HG02973 (cell line): ENCODE results near the gene KRTAP12-4.
"Not testable (repeated sequence)": the region's sequence is repeated elsewhere in the genome, so short reads cannot be mapped to it uniquely, and the experiment has no call there.

Source experiments
- ATAC-seq: cut with Tn5 transposase; IDR thresholded peaks from one replicate; pipeline ENCODE4 v1.9.1; 2021; ENCODE audit warnings: moderate library complexity; ENCODE audit not compliant: unreplicated experiment

Gene KRTAP12-4

GRCh38 chr21:44687671-44688070 lies 33.2 kb upstream of the KRTAP12-4 start:
- no peak for ATAC-seq

GRCh38 chr21:44686843-44687561 lies 32.5 kb upstream of the KRTAP12-4 start:
- no peak for ATAC-seq

- no peak for ATAC-seq
These were observed 31.7 kb upstream of the KRTAP12-4 start for GRCh38 chr21:44686000-44686781.

- not testable (repeated sequence) for ATAC-seq
These were observed 30.6 kb upstream of the KRTAP12-4 start for GRCh38 chr21:44685050-44685449.

DNA sequence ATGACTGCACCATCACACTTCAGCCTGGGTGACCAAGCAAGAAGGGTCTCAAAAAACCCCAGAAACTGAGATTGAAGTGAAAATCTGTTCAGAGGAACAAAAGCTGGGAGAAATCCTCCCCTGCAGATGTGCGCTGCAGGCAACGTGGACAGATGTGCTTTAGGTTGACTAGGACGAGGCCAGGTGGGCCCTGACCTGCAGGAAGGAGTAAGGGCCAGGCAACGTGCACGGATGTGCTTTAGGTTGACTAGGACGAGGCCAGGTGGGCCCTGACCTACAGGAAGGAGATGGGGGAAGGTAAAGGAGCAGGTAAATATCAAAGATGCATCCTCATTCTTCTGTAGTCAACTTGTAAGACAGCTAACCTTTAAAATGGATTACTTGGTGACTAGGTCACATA lies 30.0 kb upstream of the KRTAP12-4 start:
- no peak for ATAC-seq

DNA sequence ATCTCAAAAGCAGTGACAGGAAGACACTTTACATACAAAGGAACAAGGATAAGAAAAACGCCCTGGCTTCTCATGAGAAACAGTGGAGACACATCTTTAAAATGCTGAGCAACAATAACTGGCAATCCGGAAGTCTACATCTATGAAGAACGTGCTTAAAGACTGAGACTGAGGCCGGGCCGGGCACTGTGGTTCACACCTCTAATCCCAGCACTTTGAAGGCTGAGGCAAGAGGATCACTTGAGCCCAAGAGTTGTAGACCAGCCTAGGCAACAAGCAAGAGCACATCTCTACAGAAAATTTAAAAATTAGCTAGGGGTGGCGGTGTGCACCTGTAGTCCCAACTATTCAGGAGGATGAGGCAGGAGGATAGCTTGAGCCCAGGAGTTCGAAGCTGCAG lies 29.6 kb upstream of the KRTAP12-4 start:
- no peak for ATAC-seq

GRCh38 chr21:44682580-44683151 lies 28.2 kb upstream of the KRTAP12-4 start:
- ATAC-seq, result no peak

DNA sequence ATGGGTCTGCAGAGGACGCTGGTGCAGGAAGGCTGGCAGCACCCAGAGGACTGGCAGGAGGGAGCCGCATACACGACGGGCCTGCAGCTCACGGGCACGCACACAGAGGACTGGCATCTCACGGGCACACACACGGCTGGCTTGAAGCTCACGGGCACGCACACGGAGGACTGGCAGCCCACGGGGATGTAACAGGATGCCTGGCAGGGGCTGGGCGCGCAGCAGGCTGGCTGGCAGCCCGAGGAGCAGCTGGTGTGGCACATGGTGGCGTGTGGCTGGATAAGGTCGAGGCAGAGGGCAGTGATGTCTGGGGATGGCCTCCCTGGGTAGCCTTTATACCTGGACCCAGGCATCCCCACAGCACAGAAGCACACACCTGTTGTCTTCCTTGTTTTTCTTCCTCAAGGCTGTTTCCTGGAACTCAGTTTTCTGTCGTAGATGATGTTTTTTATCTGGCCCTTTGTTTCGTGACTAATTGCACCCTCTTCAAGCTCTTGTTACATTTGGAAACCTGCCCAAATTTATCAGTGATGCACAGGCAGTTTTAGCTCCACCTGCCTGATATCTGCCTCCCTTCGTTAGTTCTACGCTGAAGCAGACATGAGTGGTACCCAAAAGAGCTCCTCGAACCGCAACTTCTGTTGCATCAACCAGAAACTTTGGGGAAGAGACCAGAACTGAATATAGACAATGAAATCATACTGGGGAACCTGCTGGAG lies 27.6 kb upstream of the KRTAP12-4 start, which contains the start of gene KRTAP12-1:
TSS of gene KRTAP12-1 (minus strand) at position 303 of the 719 bp plus-strand sequence. CDS start at position 263, 40 bp downstream.
- no peak for ATAC-seq

GRCh38 chr21:44681152-44681551 lies 26.7 kb upstream of the KRTAP12-4 start:
- ATAC-seq, result no peak

DNA sequence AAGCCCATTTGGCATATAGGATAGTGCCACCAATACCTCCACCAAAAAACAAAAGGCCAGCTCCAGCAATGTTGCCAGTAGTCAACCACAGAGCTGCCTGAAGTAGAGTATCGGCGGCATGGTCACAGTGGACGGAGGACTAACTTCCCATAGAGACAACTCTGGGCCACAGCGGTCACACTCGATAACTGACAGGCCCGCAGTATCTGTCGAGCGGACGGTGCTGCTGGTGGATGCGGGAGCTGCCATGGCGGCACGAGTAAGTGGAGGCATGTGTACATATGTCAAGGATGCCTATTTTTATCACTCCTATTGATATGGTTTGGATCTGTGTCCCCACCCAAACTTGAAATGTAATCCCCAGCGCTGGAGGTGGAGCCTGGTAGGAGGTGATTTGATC lies 23.4 kb upstream of the KRTAP12-4 start:
- ATAC-seq, result no peak

GRCh38 chr21:44671911-44672310 lies 17.5 kb upstream of the KRTAP12-4 start:
- no peak for ATAC-seq

- no peak for ATAC-seq
These were observed 16.4 kb upstream of the KRTAP12-4 start for GRCh38 chr21:44670642-44671432.

DNA sequence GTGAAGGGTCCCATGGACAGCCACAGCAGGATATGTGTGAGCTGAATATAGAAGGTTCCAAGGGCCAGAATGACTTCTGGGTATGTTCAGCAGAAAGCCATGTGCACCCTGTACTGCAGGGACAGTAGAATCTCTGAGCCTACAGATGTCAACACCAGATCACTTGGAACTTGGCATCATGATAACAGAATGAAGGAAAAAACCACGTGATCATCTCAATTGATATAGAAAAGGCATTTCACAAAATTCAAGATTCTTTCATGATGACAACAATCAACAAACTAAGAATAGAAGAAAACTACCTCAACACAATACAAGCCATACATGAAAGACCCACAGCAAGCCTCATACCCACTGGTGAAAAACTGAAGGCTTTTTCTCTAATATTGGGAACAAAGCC lies 13.2 kb upstream of the KRTAP12-4 start:
- ATAC-seq, result no peak

DNA sequence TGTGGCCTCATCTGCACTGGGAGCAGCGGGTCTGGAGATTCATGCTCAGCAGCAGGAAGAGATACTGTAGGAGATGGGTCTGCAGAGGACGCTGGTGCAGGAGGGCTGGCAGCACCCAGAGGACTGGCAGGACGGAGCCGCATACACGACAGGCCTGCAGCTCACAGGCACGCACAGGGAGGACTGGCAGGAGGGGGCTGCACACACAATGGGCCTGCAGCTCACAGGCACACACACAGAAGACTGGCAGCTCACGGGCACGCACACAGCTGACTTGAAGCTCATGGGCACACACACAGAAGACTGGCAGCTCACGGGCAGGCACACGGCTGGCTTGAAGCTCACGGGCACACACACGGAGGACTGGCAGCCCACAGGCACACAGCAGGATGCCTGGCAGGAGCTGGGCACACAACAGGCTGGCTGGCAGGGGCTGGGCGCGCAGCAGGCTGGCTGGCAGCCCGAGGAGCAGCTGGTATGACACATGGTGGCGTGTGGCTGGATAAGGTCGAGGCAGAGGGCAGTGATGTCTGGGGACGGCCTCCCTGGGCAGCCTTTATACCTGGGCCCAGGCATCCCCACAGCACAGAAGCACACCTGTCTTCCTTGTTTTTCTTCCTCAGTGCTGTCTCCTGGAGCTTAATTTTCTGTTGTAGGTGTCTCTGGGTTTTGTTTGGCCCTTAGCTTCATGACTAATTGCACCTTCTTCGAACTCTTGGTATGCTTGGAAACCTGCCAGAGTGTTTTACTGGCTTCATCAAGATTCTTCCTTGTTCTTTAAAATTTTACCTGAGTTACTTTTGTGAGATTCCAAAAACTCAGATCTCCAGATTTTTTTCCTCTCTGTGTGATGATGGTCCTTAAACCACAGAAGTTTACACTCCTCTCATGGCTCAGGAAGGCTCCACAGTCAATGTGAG lies 12.2 kb upstream of the KRTAP12-4 start, which contains the start of gene KRTAP12-2:
TSS of gene KRTAP12-2 (minus strand) at position 527 of the 920 bp plus-strand sequence. CDS start at position 486, 41 bp downstream.
- ATAC-seq, result no peak

DNA sequence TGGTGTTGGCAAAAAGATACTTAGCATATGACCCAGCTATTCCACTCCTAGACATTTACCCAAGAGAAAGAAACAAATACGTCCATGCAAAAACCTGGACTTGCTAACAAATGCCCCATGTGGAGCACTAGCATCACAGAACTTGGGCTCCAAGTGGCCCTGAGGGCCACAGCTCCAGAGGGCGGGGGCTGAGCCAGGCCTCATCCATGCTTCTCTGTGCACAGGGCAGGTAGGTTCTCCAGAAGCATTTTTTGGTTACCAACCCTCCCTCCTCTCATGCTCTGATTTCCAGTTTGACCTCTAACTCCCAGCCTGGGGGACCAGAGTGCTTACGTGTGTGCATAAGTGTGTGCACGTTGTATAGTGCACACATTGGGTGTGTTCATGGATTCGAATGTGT lies 10.2 kb upstream of the KRTAP12-4 start:
- ATAC-seq, result no peak

GRCh38 chr21:44661567-44661966 lies 7.1 kb upstream of the KRTAP12-4 start:
- not testable (repeated sequence) for ATAC-seq

GRCh38 chr21:44658913-44659595 lies 4.6 kb upstream of the KRTAP12-4 start:
- no peak for ATAC-seq

- no peak for ATAC-seq
These were observed 4.1 kb upstream of the KRTAP12-4 start for GRCh38 chr21:44658541-44658910.
